Peyer's patch (tissue), 4 donors: ENCODE results near the gene SIAE. TPM values are rescaled to one million over a fixed set of nuclear protein-coding genes. Genes with fewer than 3 reads are reported as not detected.

Experiments used
- DNase-seq, 3 donors: peaks; one replicate each; pipeline ENCODE4 v3.0.0-alpha.2; 2017 to 2019
- H3K27ac ChIP-seq, 4 donors: fragments of 200-600 bp; sonication (generic); one replicate each; pipeline ENCODE4 v1.5.1; 2016 to 2019
- H3K27me3 ChIP-seq, 2 donors: fragments of 200-600 bp; sonication (generic); one replicate each; pipeline ENCODE4 v1.5.1; 2019
- H3K36me3 ChIP-seq, 3 donors: fragments of 200-600 bp; sonication (generic); one replicate each; pipeline ENCODE4 v1.5.1; 2016 to 2019
- H3K4me1 ChIP-seq, 4 donors: fragments of 200-600 bp; sonication (generic); one replicate each; pipeline ENCODE4 v1.5.1; 2016 to 2019
- H3K4me3 ChIP-seq, 4 donors: fragments of 200-600 bp; sonication (generic); 1 replicate in 3 of 4; 2 replicates in 1 of 4; pipeline ENCODE4 v1.5.1; 2016 to 2019; ENCODE audit warnings: mild to moderate bottlenecking in 1 of 4
- H3K9me3 ChIP-seq, 4 donors: fragments of 200-600 bp; sonication (generic); one replicate each; pipeline ENCODE4 v1.5.1; 2016 to 2019; ENCODE audit warnings: mild to moderate bottlenecking in 1 of 4
- CTCF ChIP-seq, 6 experiments: fragments of 450-650 bp in 4 of 6; fragments of 200-600 bp in 2 of 6; sonication (generic) in 1 of 6; IDR thresholded peaks; one replicate each; pipeline ENCODE4 v1.5.1; 2017 to 2019; ENCODE audit warnings: antibody characterized with exemption in 6 of 6, mild to moderate bottlenecking in 3 of 6, moderate library complexity in 1 of 6
- POLR2A ChIP-seq, 2 donors: fragments of 450-650 bp; IDR thresholded peaks; one replicate each; pipeline ENCODE4 v1.5.1; 2017; ENCODE audit warnings: antibody characterized with exemption in 2 of 2, mild to moderate bottlenecking in 2 of 2, moderate library complexity in 2 of 2
- total RNA-seq, 4 donors: library from RNA; depleted of rRNA; stranded (reverse); fragments of >200 nt; gene quantifications; one replicate each; pipeline ENCODE4 v1.1.0, GENCODE V29; 2016

The SIAE gene
- total RNA-seq, 4 donors from 2014 or later = 9.9 to 88.8 (median 50.8) TPM

GRCh38 chr11:124669193-124669592 lies 4.3 kb downstream of the SIAE start:
- Histone ChIP-seq H3K27me3 (no peaks in the 10 kb centered on the region), H3K4me1 (peaks cover 0 to 7% (median under 1%) of the 10 kb centered on the region in 4 donors), H3K27ac (no peak overlapping the region), H3K4me3 (no peak overlapping the region), H3K36me3 (peaks cover 0 to 23% (median 0%) of the 10 kb centered on the region in 3 donors), H3K9me3 (no peaks in the 10 kb centered on the region)
- peak; percentile 57 to 90 (median 85) for TF ChIP-seq CTCF (IDR thresholded peaks at IDR 0.05)
- TF ChIP-seq POLR2A (IDR thresholded peaks at IDR 0.05) = no peak
- DNase-seq = peak in 2 of 3 donors; percentile 23 to 76

- H3K9me3 ChIP-seq = no peaks in the 10 kb centered on the region
- H3K36me3 ChIP-seq = peaks cover 0 to 28% (median 0%) of the 10 kb centered on the region in 3 donors
- DNase-seq = no peak
- no peak overlapping the region for H3K4me3 ChIP-seq
- peaks cover 0 to 6% (median 0%) of the 10 kb centered on the region in 4 donors for H3K4me1 ChIP-seq
- H3K27me3 ChIP-seq = no peaks in the 10 kb centered on the region
- no peak overlapping the region for H3K27ac ChIP-seq
- no peak for TF ChIP-seq POLR2A (IDR thresholded peaks at IDR 0.05)
- no peak for TF ChIP-seq CTCF (IDR thresholded peaks at IDR 0.05)
Observed at GRCh38 chr11:124667601-124668000, 5.9 kb downstream of the SIAE start.

- DNase-seq = no peak
- H3K9me3 ChIP-seq = no peaks in the 10 kb centered on the region
- H3K4me1 ChIP-seq = no peaks in the 10 kb centered on the region
- no peak overlapping the region for H3K27ac ChIP-seq
- TF ChIP-seq CTCF (IDR thresholded peaks at IDR 0.05) (no peak), POLR2A (IDR thresholded peaks at IDR 0.05) (no peak)
- H3K4me3 ChIP-seq = no peak overlapping the region
- peaks cover 0 to 40% (median 0%) of the 10 kb centered on the region in 3 donors for H3K36me3 ChIP-seq
- H3K27me3 ChIP-seq = no peaks in the 10 kb centered on the region
Observed at GRCh38 chr11:124663861-124664260, 9.7 kb downstream of the SIAE start.

- H3K27ac ChIP-seq = no peak overlapping the region
- peaks cover 0 to 37% (median 0%) of the 10 kb centered on the region in 3 donors for H3K36me3 ChIP-seq
- H3K9me3 ChIP-seq = no peaks in the 10 kb centered on the region
- no peaks in the 10 kb centered on the region for H3K4me1 ChIP-seq
- TF ChIP-seq POLR2A (IDR thresholded peaks at IDR 0.05) (no peak), CTCF (IDR thresholded peaks at IDR 0.05) (no peak)
- H3K4me3 ChIP-seq = no peak overlapping the region
- DNase-seq = no peak
- no peaks in the 10 kb centered on the region for H3K27me3 ChIP-seq
Observed at GRCh38 chr11:124662106-124662505, 11.4 kb downstream of the SIAE start.

GRCh38 chr11:124661553-124661952 lies 12.0 kb downstream of the SIAE start:
- no peak for TF ChIP-seq CTCF (IDR thresholded peaks at IDR 0.05)
- TF ChIP-seq POLR2A (IDR thresholded peaks at IDR 0.05) = no peak
- no peak for DNase-seq
- H3K4me3 ChIP-seq = no peak overlapping the region
- H3K36me3 ChIP-seq = peaks cover 0 to 37% (median 0%) of the 10 kb centered on the region in 3 donors
- H3K4me1 ChIP-seq = no peaks in the 10 kb centered on the region
- no peaks in the 10 kb centered on the region for H3K9me3 ChIP-seq
- H3K27ac ChIP-seq = no peak overlapping the region
- H3K27me3 ChIP-seq = no peaks in the 10 kb centered on the region

GRCh38 chr11:124658986-124659385 lies 14.6 kb downstream of the SIAE start:
- H3K27ac ChIP-seq = no peak overlapping the region
- H3K27me3 ChIP-seq = no peaks in the 10 kb centered on the region
- DNase-seq = no peak
- no peaks in the 10 kb centered on the region for H3K4me1 ChIP-seq
- no peak overlapping the region for H3K4me3 ChIP-seq
- TF ChIP-seq POLR2A (IDR thresholded peaks at IDR 0.05) = no peak
- no peak for TF ChIP-seq CTCF (IDR thresholded peaks at IDR 0.05)
- H3K36me3 ChIP-seq = peaks cover 0 to 14% (median 0%) of the 10 kb centered on the region in 3 donors
- H3K9me3 ChIP-seq = no peaks in the 10 kb centered on the region
